ENCODE data around the gene GON7.

DNA sequence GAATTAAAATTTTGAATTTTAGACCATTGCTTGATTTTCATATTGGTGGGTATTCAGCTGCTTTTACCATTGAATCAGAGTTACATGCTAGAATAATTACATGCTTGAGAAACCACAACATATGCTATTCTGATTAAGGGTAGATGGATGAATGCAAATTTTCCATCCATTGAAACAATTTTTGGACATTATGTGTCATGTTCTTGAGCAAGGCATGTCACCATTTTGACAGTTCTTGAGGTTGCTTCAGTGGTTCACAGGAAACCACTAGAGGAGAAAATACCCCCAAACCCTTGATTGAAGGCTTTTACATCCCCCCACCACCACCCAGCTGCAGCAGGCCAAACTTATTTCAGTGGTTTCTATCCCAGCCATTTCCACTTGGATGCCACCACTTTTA, 13.6 kb upstream of the GON7 start:
- TF ChIP-seq, protein P1, sequence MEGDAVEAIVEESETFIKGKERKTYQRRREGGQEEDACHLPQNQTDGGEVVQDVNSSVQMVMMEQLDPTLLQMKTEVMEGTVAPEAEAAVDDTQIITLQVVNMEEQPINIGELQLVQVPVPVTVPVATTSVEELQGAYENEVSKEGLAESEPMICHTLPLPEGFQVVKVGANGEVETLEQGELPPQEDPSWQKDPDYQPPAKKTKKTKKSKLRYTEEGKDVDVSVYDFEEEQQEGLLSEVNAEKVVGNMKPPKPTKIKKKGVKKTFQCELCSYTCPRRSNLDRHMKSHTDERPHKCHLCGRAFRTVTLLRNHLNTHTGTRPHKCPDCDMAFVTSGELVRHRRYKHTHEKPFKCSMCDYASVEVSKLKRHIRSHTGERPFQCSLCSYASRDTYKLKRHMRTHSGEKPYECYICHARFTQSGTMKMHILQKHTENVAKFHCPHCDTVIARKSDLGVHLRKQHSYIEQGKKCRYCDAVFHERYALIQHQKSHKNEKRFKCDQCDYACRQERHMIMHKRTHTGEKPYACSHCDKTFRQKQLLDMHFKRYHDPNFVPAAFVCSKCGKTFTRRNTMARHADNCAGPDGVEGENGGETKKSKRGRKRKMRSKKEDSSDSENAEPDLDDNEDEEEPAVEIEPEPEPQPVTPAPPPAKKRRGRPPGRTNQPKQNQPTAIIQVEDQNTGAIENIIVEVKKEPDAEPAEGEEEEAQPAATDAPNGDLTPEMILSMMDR (IDR thresholded peaks at IDR 0.05; ENCODE audit: insufficient read depth, low read length, poor library complexity, severe bottlenecking): no peak
- no peak for TF ChIP-seq EZH2phosphoT487 (conservative IDR thresholded peaks at IDR 0.05; ENCODE audit: low read length)

Data from SU-DHL-6 (cell line).